Kidney epithelial cell (primary cell): ENCODE data around the gene CA5A. TPM values are rescaled to one million over a fixed set of nuclear protein-coding genes. Genes with fewer than 3 reads are reported as not detected.
"Not testable (repeated sequence)": the region's sequence is repeated elsewhere in the genome, so short reads cannot be mapped to it uniquely, and the experiment has no call there.

Experiments used
- DNase-seq: peaks from one replicate; pipeline ENCODE4 v3.0.0-alpha.2; 2010; ENCODE audit warnings: low read depth
- H3K27me3 ChIP-seq: 2 replicates; pipeline ENCODE4 v1.6.0; 2011; ENCODE audit warnings: low read length; ENCODE audit not compliant: control insufficient read depth, insufficient read depth
- H3K36me3 ChIP-seq: 2 replicates; pipeline ENCODE4 v1.5.1; 2011; ENCODE audit warnings: low read length; ENCODE audit not compliant: control insufficient read depth, insufficient read depth
- H3K4me3 ChIP-seq: 2 replicates; pipeline ENCODE4 v1.5.1; 2011; ENCODE audit warnings: low read depth, mild to moderate bottlenecking, control low read depth, low read length
- total RNA-seq: library from RNA; depleted of rRNA; stranded (reverse); fragments of >200 nt; gene quantifications from 2 replicates; pipeline ENCODE4 v1.2.3, GENCODE V29; 2015
- TF ChIP-seq, protein P1 (sequence below): IDR thresholded peaks from 2 replicates; pipeline ENCODE4 v1.5.1; 2011; ENCODE audit warnings: mild to moderate bottlenecking, moderate library complexity, low read length, control low read depth, inconsistent platforms; ENCODE audit not compliant: insufficient read depth, poor library complexity, severe bottlenecking

The CA5A gene
- total RNA-seq, 1 donor from 2014 or later: not detected

DNA sequence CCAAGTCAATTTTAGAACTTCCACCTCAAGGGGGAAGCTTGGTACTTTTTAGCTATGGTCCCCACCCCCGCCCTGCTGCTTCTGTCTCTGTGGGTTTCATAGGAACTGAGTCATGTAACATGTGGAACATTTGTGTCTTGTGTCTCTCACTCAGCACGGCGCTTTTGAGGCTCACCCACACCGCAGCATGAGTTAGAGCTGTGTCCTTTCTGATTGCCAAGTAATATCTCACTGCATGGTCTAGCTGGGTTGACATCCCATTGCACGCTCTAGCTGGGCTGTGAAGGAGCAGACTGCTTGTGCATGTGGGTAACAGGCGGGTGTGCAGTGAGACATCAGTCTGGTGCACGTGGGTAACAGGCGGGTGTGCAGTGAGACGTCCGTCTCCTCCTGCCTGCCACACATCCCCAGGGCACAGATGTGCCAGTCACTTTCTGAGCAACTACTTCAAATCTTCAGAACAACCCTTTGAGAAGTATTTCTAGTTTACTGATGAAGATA, 40.6 kb downstream of the CA5A start:
- H3K4me3 ChIP-seq: no peak overlapping the region
- DNase-seq: no peak
- no peaks in the 10 kb centered on the region for H3K36me3 ChIP-seq
- TF ChIP-seq, protein P1, sequence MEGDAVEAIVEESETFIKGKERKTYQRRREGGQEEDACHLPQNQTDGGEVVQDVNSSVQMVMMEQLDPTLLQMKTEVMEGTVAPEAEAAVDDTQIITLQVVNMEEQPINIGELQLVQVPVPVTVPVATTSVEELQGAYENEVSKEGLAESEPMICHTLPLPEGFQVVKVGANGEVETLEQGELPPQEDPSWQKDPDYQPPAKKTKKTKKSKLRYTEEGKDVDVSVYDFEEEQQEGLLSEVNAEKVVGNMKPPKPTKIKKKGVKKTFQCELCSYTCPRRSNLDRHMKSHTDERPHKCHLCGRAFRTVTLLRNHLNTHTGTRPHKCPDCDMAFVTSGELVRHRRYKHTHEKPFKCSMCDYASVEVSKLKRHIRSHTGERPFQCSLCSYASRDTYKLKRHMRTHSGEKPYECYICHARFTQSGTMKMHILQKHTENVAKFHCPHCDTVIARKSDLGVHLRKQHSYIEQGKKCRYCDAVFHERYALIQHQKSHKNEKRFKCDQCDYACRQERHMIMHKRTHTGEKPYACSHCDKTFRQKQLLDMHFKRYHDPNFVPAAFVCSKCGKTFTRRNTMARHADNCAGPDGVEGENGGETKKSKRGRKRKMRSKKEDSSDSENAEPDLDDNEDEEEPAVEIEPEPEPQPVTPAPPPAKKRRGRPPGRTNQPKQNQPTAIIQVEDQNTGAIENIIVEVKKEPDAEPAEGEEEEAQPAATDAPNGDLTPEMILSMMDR: no peak
- H3K27me3 ChIP-seq: no peaks in the 10 kb centered on the region

DNA sequence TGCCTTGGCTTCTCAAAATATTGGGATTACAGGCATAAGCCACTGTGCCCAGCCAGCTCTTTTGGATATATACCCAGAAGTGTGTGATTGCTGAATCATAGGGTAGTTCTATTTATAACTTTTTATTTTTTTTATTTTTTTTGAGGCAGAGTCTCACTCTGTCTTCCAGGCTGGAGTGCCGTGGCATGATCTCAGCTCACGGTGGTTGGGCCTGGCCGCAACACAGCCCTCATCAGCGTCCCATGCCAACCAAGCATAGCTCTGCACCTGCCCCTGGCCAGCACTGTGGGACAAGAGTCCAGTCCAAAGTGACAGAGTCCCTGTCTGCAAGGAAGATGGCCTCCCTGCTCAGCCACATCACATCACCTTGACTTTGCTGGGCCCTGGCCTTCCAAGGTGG, 42.3 kb downstream of the CA5A start:
- not testable (repeated sequence) for H3K27me3 ChIP-seq, DNase-seq, H3K4me3 ChIP-seq, H3K36me3 ChIP-seq

DNA sequence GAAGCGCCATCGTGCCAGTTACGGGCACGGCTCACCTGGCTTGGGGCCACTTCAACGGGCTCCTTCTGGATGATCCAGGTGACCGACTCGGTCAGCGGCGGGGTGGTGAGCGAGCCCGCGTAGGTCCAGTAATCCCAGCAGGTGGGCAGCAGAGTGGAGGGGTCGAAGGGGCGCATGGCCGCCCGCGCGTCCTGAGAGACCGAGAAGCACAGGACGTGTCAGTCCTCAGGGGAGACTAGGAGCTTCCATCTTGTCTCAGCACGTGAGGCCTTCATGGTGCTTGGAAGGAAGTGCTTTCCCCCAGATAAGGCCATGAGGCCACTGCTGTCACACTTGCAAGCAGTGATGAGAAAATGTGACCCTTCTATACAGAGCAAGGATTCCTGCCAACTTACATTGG, 44.6 kb downstream of the CA5A start:
- TF ChIP-seq, protein P1: no peak
- no peak overlapping the region for H3K4me3 ChIP-seq
- H3K27me3 ChIP-seq: no peaks in the 10 kb centered on the region
- DNase-seq: no peak
- H3K36me3 ChIP-seq: no peaks in the 10 kb centered on the region

DNA sequence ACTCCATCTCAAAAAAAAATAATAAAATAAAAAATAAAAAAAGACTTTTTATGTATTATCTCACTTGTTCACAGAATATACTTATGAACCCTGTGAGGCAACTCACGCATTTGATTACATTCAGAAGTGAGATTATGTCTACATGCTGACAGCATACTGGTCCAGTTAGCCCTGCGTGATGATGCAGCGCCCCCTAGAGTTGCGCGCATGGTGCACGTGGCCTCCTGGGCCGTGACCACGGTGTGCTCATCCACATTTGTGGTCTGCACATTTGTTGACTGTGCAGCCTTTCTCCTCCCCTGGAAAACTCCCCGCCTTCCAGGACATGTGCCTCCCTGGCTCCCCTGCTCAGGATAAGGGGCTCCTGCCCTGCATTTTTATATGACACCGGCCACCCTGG, 46.6 kb downstream of the CA5A start:
- H3K4me3 ChIP-seq, DNase-seq, H3K36me3 ChIP-seq, H3K27me3 ChIP-seq: not testable (repeated sequence)

DNA sequence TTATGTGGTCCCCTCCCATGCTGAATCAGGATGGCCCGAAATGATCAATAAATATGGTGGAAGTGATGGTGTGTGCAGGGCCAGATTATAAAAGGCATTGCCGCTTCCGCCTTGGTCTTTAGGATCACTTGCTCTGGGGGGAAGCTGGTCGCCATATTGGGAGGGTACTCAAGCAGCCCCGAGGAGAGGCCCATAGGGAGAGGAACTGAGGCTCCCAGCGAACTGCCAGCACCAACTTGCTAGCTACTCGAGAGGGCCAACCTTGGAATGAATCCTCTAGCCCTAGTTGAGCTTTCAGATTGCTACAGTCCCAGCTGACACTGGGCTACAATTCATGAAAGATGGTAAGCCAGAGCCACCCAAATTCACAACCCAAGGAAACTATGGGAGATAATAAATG, 48.0 kb downstream of the CA5A start:
- not testable (repeated sequence) for H3K36me3 ChIP-seq, H3K4me3 ChIP-seq, H3K27me3 ChIP-seq, DNase-seq

DNA sequence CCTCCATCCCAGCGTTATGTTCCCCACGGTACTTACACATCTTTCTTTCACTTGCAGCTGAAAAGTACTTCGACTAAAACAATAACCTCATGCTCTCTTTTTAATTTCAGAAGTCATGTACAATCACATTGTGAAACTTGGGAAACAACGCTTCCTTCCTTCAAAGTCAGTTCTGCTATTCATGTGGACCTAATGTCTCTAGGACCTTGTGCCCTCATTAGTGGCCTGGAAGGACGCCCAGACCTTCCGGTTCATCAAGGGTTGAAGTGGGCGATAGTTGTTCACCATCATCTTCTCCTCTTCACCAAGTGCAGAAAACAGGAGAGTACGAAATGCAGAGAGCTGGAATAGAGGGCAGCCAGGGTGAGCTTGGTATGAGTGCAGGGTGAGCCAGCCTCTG, 48.4 kb downstream of the CA5A start:
- not testable (repeated sequence) for H3K4me3 ChIP-seq

DNA sequence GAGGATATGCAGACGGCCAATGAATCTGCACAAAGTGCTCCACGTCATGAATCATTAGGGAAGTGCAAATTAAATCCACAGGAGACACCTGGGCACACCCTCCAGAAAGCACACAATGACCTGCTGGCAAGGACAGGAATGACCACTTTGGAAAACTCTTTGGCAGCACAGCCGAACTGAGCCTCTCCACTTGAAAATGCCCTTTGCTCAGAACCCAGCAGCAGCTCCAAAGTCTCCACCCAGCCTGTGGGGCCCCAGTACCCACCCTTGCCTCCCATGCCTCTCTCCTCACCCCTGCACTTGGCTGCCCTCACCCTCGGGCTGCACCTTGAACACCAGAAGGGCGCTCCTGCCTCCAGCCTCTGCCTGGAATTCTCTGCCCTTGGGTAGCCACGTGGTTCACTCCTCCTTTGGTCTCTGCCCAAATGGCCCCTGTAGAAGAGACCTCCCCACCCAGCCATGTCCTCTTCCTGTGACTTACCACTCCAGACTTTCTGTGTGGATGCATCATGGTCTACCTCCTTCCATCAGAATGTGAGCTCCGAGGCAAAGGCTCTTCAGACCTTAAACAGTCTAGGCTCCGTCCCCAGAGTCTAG, 50.9 kb downstream of the CA5A start:
- H3K27me3 ChIP-seq: peaks cover 10% of the 10 kb centered on the region
- H3K36me3 ChIP-seq, H3K4me3 ChIP-seq, DNase-seq: not testable (repeated sequence)

More for the DNA sequence above, 48.4 kb downstream of the CA5A start:
- H3K36me3 ChIP-seq, DNase-seq, H3K27me3 ChIP-seq: not testable (repeated sequence)

DNA sequence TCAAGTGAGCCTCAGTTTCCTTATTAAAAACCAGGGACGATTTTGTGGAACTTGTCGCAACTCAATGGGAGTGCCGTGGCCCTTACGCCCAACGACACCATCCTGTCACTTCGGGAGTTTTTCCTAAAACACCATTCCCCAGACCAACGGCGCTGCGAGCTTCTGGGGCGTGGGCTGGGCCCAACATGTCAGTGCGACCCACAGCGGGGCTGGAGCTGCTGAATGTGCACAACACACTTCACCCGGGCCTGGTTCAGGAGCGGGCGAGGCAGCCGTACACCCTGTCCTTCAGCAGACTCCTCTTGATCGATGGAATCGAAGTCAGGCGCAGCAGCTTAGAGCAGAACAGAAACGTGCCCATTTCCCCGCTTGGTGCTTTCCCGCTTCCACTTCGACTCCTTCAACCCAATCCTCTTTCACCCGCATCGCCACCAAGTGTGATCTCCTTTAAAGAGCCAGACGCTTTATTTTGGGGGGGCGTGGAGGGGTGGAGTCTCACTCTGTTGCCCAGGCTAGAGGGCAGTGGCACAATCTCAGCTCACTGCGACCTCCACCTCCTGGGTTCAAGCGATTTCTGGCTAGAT, 53.8 kb downstream of the CA5A start:
- no peak overlapping the region for H3K4me3 ChIP-seq
- H3K36me3 ChIP-seq: no peaks in the 10 kb centered on the region
- H3K27me3 ChIP-seq: peaks cover 15% of the 10 kb centered on the region
- no peak for DNase-seq
- TF ChIP-seq, protein P1: no peak
